ENCODE results near the gene ONECUT3. TPM values are rescaled to one million over a fixed set of nuclear protein-coding genes. Genes with fewer than 3 reads are reported as not detected.

ONECUT3 gene
- total and polyA plus RNA-seq, 9 of the 15 experiments (the other 6 are each of a cell fraction or from before 2014, with no cell fraction given), result not detected

GRCh38 chr19:1825909-1826556 lies 72.7 kb downstream of the ONECUT3 start (continued):
- no peak for TF ChIP-seq TEAD2 (tag; IDR thresholded peaks at IDR 0.05)
- no peak for TF ChIP-seq C11orf30 (IDR thresholded peaks at IDR 0.05; ENCODE audit: low read depth)
- no peak for TF ChIP-seq OTX1 (CRISPR knock-in tag; IDR thresholded peaks at IDR 0.05)
- TF ChIP-seq ZNF785 (CRISPR knock-in tag; IDR thresholded peaks at IDR 0.05), result no peak
- 0 out of 4 replicates have a peak, but pooled peaks of 1 of the 2 experiments have one; percentile 29 for TF ChIP-seq SIN3A (IDR thresholded peaks at IDR 0.05; ENCODE audit: borderline replicate concordance in 2 of 2, control insufficient read depth in 1 of 2, low read depth in 2 of 2, low read length in 2 of 2)
- TF ChIP-seq CGGBP1 (CRISPR knock-in tag; IDR thresholded peaks at IDR 0.05), result no peak
- TF ChIP-seq RERE (CRISPR knock-in tag; IDR thresholded peaks at IDR 0.05; ENCODE audit: borderline replicate concordance), result no peak
- no peak for TF ChIP-seq RBM17 (IDR thresholded peaks at IDR 0.05; ENCODE audit: borderline replicate concordance, low read depth, low read length)
- no peak for TF ChIP-seq RBM15 (IDR thresholded peaks at IDR 0.05; ENCODE audit: insufficient read depth, low read length)
- TF ChIP-seq GATA2 (CRISPR knock-in tag; IDR thresholded peaks at IDR 0.05), result no peak
- TF ChIP-seq ZBTB34 (CRISPR knock-in tag; IDR thresholded peaks at IDR 0.05), result no peak
- no peak for TF ChIP-seq JUN (IDR thresholded peaks at IDR 0.05; ENCODE audit: borderline replicate concordance, low read depth, low read length)
- TF ChIP-seq JUN (CRISPR knock-in tag; IDR thresholded peaks at IDR 0.05; ENCODE audit: borderline replicate concordance), result no peak
- no peak for TF ChIP-seq RNF2 (IDR thresholded peaks at IDR 0.05)
- TF ChIP-seq TEAD1 (CRISPR knock-in tag; IDR thresholded peaks at IDR 0.05), result 0 out of 4 replicates have a peak, but pooled peaks of 1 of the 2 experiments have one; percentile 7
- no peak for TF ChIP-seq ZBTB8A (IDR thresholded peaks at IDR 0.05; ENCODE audit: partially characterized antibody)
- TF ChIP-seq CEBPB (tag; IDR thresholded peaks at IDR 0.05), result no peak
- no peak for TF ChIP-seq ZNF444 (CRISPR knock-in tag; IDR thresholded peaks at IDR 0.05)
- no peak for TF ChIP-seq WHSC1 (IDR thresholded peaks at IDR 0.05; ENCODE audit: low read length)
- TF ChIP-seq ILK (tag; IDR thresholded peaks at IDR 0.05; ENCODE audit: borderline replicate concordance, low read depth), result no peak
